ENCODE results near the gene PSD4.
A peak's percentile ranks its signal among the peaks of the same experiment; 100 is the strongest.

PSD4 gene

DNA sequence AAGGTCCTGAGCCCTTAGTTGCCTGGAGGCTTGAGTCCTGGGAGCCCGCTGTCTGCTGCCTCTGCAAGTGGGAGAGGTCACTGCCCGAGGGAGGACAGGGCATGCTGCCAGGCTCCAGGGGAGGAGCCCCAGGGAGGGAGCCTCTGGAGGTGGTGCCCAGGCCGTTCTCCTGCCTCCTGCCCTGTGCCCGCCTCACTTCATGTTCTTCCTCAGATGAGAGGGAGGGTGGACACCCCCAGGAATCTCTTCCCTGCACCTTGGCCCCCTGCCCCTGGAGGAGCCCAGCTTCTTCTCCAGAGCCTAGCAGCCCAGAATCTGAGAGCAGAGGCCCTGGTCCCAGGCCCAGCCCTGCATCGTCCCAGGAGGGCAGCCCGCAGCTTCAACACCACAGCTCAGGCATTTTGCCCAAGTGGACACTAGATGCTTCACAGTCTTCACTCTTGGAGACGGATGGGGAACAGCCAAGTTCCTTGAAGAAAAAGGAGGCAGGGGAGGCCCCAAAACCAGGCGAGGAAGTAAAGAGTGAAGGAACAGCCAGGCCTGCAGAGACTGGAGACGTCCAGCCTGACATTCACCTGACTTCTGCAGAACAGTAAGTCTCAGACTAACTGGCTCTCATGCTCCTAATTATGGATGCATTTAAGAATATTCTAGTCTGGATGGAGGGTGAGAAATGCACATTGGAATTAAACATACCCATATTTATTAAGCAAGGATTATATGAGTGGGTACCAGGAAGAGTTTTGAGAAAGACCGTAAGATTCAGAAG, 12.1 kb downstream of the PSD4 start:
- DNase-seq, result no peak

DNA sequence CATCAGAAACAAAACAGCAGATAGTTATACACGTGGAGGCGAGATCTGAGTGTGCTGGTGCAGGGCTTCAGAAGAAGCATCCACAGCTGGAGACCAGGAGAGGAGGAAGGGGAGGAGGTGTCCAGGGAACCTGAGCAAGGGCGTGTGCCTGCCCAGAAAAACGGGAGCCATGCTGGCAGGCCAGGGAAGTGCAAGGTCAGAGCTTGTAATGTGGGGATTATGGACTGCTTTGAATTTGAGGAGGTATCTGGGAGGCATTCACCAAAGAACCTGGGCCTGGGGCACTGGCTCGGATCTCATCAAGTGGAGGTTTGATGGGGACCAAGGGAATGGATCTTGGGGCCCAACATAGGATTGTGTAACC, 12.6 kb downstream of the PSD4 start:
- DNase-seq, result no peak

DNA sequence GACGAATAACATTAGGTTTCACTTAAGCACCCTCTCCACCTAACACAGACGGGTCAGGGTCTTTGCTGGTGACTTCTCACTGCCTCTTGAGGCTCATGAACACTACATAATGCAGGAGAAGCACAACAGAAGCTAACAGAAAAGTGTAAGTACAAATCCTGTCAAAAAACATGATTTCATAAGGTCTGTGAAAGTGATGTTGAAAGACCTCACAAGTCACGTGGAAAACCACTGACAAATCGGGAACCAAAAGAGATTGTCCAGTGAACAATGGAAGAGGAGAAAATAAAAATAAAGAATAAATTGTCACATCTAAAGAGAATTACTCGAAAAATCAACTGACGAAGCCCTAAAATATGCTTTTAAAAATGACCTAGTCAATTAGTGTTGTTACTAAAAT, 14.0 kb downstream of the PSD4 start:
- DNase-seq, result no peak

DNA sequence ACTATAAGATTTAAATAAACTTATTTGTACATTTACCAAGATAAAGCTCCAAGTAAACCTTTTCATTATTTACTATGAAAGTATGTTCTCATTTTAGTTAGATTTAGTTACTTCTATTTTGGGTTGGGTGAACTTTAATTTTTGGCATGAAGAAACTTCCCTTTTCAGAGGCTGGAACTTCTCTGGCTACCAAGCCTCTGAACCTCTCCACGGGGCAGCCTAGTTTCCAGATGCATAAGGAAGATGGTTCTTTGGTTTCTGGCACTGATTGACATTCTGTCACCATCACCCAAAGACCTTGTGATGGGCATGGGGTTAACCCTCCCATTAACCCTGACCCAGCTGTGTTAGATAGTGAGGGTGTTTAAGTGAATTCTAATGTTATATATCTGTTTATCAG, 17.1 kb downstream of the PSD4 start:
- no peak for DNase-seq

DNA sequence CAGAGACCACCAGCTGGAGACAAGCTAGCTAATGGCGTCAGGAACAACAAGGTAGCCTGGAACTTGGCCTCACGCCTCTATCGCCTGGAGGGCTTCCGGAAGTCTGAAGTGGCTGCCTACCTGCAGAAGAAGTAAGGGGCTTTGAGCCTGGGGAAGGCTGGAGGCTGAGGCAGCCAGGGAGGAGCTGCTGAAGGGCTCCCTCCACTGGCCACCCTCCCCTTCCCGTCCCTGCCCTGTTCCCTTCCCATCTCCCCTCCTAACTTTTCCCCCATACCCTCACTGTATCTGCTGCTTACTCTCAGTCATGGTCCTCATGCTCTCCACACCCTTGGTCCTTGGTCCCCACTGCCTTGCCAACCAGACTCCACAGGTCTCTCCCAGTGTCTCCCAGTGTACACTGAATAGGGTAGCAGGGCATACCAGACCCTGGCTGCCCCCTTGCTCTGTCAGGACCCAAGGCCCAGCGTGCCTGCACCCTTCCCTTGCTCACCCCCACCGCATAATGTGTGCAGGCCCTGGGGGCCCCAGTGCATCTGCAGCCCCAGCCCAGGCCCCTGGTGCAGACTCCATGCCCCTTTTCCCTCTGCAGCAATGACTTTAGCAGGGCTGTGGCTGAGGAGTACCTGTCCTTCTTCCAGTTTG, 18.8 kb downstream of the PSD4 start:
- no peak for DNase-seq

DNA sequence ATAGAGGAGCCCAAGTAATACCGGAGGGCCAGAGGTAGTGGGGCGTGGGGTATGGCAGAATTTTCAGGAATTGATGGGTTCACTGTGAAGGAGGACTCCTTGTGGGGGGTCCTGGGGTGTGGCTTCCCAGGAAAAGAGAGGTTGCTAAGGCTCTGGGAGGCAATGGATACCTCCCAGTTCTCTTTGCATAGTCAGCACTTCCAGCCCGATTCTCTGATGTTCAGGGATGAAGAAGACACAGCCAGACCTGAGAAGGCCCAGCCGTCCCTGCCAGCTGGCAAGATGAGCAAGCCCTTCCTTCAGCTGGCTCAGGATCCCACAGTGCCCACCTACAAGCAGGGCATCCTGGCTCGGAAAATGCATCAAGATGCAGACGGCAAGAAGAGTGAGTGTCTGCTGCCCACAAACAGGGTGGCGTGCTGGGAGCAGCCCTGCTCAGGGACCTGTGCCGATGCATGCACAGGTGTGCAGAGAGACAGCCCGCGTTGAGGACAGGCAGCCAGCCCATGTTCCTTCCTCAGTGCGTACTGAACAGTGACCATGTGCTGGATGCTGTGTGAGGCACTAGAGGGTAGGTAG, 22.2 kb downstream of the PSD4 start:
- no peak for DNase-seq

DNA sequence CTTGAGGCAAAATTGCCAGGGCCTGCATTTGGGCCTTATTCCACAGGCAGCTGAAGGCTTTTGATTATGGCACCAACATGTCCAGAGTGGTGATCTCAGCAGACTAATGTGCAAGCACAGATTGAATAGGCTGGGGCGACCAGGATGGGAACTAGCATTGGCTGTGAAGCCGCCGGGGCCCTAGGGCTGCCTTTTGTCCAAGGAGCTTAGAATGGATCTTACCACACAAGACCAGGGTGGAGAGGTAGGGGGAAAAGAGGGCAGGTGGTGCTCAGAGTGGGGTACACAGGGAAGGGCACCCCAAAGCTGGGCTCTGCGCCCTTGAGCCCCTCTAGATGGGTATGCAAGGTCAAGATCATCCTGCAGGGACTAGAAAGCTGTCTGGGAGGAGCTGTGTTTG, 23.1 kb downstream of the PSD4 start:
- no peak for DNase-seq

DNA sequence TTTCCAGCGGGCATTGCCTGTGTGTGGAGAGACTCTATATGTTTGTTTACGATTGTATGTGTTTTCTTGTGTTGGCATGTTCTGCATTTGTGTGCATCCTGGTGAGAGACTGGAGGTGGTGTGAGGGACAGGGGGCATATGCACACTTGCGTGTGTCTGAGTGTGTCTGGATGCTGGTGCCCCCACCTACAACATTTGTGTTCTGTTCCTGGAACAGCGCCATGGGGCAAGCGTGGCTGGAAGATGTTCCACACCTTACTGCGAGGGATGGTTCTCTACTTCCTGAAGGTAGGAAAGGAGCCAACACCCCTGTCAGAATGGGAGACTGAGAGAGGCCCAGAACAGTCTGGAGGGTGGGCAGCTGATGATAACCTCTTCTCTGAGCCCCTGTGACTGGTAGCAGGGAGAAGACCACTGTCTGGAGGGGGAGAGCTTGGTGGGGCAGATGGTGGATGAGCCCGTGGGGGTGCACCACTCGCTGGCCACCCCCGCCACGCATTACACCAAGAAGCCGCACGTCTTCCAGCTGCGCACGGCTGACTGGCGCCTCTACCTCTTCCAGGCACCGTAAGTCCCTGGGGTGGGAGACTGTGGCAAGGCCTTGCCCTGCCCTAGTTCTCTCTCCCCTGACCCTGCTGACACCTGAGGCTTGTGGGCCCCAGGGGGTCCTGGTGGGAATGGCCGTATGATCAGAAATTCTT, 23.7 kb downstream of the PSD4 start:
- DNase-seq, result no peak

DNA sequence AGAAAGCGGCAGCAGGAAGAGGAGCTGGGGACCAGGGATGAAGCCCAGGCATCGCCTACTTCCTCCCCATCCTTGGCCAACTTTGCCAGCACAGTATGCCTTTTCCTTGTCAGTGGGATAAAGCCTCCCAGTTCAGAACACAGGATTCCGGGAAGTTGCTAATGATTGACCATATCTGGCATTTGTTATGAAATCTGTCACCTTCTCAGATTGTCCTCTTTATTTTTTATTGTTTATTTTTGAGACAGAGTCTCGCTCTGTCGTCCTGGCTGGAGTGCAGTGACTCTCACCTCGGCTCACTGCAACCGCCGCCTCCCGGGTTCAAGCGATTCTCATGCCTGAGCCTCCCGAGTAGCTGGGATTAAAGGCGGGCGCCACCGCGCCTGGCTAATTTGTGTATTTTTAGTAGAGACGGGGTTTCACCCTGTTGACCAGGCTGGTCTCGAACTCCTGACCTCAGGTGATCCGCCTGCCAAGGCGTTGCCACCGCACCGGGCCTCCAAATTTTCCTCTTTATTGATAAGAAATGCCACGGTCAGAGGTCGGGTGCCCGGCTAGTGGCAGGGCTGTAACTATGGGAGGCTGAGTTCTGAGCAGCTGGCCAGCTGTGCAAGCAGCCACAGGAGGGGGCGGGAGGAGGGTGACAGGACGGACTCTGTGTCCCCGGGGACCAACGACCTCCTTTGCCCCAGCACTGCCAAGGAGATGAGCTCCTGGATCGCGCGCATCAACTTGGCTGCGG, 24.4 kb downstream of the PSD4 start:
- DNase-seq, result no peak

DNA sequence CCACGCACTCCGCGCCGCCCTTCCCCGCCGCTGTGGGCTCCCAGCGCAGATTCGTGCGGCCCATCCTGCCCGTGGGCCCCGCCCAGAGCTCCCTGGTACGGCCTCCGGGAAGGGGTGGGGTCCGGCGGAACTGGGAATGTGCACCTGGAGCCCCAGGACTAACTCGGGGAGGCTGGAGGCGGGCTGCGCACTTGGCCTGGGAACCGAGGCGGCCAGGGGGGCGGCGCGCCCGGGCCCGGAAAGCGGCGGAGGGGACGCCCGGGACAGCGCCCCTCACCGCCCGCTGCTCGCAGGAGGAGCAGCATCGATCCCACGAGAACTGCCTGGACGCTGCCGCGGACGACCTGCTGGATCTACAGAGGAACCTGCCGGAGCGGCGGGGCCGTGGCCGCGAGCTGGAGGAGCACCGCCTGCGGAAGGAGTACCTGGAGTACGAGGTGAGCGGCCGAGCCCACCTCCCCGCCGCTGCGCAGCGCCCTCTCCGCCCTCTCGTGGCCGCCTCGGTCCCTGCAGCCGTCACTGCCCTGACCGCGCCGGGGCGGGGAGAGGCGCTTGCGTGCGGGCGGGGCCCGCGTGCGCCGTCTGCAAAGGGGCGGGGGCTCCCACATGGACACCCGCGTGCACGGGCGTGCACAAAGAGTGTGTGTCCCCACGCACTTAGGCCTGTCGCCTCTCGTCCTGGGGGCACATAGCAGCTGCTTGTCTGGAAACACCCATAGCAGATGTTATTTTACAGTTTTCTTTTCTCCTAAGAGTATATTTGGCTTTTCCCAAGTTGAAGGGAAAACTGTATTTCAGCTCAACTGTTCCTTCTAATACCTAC, 25.2 kb downstream of the PSD4 start:
- DNase-seq, result peak; percentile 89

DNA sequence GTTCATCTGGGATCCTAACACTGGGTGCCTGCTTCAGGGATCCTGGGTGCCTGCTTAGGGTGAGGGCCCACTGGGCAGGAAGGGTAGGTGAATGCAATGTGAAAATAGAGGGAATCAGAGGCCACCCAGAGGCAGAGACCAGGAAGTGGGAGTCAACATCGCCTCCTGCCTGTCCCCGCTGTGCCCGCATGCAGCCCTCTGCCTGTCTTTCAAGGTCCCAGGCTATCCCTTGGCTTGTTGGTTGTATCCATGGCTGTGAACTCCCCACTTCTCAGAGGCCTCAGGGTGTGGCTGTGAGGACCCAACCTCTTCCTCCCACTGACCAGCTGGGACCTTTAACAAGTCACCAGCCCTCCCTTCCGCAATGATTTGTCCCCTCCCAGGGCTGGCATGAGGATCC, 26.5 kb downstream of the PSD4 start:
- DNase-seq, result no peak

DNA sequence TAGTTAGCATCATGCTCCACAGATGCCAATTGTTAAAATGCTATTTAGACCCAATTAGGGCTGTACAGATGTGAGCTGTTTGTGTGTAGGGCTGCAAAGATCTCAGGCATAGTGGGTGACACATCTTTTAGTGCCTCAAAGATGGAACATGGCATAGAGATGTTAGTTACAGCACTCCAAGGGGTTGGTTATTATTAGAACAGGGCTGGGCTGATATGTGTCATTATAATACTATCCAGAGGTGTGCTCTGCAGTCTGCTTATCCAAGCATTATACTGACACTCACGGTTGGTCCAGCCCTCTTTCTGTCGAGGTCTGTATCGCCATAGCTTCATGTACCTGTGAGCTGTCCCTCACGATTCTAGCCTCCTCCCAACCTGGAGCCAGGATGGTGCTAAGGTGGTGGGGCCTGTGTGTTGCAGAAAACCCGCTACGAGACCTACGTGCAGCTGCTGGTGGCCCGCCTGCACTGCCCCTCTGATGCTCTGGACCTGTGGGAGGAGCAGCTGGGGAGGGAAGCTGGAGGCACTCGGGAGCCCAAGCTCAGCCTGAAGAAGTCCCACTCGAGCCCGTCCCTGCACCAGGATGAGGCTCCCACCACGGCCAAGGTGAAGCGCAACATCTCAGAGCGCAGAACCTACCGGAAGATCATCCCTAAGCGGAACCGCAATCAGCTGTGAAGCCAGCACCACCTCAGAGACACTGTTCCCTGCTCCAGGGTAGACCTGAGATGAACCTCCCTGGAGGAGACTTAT, 27.1 kb downstream of the PSD4 start:
- DNase-seq, result no peak

DNA sequence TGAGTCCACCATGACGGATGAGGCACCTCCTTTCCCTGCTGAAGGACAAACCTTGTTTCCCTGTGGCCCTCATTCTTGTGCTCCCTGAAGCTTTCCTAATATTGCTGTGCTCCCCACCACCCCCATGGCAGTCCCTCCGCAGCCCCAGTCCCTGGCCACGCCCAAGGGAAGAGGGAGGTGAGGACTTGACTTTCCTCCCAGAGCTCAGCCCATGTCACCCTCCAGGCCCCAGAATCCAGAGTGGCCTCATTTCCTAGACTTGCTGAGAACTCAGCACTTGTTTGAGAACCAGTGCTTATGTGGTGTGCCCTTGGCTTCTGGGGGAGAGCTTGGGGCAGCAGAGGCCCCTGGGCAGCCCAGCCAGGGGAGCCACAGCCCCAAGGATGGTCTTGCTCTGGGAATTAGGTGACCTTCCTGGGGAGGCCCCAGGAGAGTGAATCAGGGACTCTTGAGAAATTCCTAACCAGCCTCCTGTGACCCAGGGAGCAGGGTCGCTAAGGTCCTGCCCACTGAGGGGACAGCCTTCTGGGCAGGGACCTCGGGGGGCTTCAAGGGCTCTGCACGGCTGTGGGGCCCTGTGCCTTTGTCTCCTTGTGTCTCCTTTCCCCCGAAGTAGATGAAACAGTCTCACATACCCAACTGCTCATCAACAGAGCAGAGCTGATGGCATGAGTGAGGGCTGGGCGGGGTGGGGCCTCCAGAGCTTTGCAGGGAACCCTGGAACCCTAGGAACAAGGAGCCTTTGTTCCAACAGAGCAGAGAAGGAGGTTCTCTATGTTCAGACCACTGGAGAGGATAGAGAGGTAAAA, 27.9 kb downstream of the PSD4 start:
- DNase-seq, result no peak

DNA sequence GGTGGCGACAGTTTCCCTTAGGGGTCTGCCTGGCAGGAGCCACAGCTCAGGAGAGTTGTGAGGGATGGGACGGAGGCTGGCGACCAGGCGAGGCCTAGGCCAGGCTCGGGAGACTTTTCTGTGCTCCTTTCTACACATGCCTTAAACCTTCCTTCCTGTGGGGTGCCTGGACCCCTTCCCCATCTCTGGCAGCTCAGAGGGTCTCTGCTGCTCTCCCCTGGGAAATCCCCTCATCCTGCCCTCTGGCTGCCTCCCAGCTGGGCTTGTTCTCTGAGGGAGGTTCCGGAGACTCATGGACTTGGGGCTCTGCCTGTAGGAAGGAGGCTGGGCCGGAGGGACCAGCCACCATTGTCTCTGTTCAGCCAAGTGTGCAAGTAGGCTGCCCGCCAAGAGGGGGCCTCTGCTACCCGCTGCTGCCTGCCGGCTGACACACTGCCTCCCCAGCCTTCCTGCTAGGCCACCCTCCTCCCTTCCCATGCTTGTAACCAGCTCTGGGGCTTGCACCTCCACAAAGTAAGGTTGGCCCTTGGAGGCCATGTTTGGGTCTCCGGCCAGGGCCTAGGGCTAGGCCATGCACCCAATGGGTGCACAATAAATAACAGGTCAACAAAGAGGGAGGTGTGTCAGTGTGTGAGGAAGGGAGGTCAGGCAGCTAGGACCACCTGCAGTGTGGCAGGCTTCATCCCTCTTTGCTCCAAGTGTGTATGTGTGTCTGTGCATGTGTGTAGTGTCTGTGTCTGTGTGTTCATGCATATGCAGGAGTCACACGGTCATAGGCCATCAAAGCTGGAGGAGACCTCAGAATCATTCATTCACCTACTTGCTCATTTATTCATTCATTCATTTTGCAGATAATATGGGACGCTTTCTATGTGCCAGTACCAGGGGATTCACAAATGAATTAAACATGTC, 28.8 kb downstream of the PSD4 start:
- DNase-seq, result no peak

DNA sequence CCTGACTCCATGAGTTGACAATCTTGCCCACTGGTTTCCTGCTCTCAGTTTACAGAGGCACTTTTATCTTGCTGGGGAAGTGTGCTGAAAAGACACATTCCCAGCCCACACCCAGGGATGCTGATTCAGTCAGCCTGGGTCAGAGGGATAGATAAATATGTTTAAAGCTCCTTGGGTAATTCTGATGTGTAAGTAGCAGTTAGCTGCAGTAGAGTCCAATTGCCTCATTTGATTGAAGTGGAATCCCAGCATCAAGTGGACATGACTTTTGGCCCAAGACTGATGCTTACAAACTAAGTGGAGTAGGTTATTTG, 29.4 kb downstream of the PSD4 start:
- DNase-seq, result no peak

DNA sequence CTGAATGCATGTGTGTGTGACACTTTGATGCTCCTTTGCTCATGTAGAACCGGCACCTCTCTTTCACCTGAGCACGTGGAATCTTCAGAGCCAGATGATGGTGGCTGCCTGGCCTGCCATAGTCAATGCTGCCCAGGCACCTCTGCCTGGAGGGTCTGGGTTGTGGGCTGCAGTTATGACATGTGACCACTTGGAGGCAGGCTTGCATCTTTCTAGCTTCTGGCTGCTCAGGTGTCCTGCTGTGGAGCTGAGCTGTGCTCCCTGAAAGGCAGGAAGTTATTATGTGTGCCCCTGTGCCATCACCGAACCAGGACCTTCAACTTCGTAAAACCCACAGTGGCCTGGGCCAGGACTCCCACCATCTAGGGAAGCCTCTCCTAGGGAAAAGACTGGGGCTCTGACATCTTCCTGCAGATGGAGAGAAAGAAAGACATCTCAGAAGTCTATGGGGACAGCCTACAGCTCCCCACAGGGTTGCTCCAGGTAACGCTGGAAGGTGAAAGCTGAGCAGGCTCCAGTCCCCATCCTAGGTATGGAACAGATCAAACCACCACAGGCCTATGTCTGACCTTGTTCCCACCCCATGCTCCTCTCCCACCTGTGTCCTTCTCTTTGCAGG, 30.2 kb downstream of the PSD4 start:
- DNase-seq, result peak; percentile 89

DNA sequence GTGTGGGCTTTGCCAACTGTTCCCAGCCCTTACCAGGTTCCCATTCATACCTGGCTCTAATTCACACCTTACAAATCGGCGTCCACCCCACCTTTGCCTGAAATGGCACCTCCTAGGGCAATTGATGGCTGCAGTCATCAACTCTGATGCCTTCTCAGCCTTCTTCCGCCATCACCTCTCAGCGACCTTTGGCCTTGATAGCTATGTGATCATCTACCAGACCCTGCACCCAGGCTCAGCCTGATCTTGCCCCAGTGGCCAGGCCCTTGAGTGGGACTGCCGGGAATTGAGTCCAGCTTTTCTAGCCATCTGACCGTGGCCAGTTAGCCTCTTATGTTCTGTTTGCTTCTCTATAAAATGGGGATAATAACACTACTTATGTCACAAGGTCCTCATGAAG, 32.5 kb downstream of the PSD4 start:
- no peak for DNase-seq

DNA sequence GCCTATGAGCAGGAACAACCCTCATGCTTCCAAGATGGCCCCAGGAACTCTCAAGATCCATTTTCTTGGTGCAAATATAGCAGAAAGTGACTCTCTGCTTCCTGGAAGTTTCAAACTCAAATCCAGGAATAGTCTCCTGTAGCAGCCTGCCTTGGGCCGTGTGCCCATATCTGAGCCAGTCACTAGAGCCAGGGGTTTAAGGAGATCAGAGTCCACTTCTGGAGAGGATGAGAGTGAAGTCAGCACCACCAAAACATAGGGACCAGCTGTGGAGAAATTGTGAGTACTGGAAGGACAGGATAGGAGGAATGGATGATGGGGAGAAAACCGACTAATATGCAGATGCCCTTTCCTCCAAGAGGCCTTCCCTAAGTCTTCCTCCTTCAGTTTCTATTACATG, 33.2 kb downstream of the PSD4 start:
- no peak for DNase-seq

DNA sequence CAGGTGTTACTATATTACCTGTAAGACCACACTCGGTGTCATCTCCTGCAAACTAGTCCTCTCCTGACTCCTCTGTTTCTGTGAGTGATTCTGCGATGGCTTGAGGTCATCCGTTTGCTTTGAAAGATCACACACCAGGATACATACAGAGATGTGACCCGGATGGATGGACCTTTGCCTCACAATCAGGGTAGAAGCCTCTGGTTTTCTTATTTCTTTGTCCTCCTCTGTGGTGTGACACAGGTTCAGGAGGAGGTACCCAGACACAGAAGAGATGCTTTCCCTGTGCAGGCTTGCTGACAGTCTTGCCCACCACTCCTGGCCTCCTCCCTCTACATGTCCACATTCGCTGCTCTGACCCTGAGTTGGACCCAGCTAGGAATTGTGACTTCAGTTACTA, 34.6 kb downstream of the PSD4 start:
- DNase-seq, result no peak
